HG03575 (cell line): ENCODE data around the gene FCER1G.

Experiments
- ATAC-seq: cut with Tn5 transposase; IDR thresholded peaks from one replicate; pipeline ENCODE4 v1.9.1; 2021; ENCODE audit not compliant: unreplicated experiment, insufficient number of reproducible peaks, low FRiP score; ENCODE audit errors: extremely low read depth

Gene FCER1G

GRCh38 chr1:161215076-161215475, at the start of gene FCER1G:
FCER1G (plus strand) TSS chr1:161215295; CDS start chr1:161215322, 27 bp downstream.
- ATAC-seq, result no peak

GRCh38 chr1:161165742-161166668, 49.1 kb upstream of the FCER1G start, which contains the start of gene PPOX:
PPOX (plus strand) TSS chr1:161166426; CDS start chr1:161166848, 422 bp downstream.
- ATAC-seq, result peak; percentile 62

- ATAC-seq, result no peak
These were observed 48.2 kb upstream of the FCER1G start for GRCh38 chr1:161166669-161167548.

GRCh38 chr1:161168906-161169305, 46.2 kb upstream of the FCER1G start:
- no peak for ATAC-seq

GRCh38 chr1:161171191-161171590, 43.9 kb upstream of the FCER1G start:
- ATAC-seq, result no peak

- ATAC-seq, result no peak
These were observed 43.4 kb upstream of the FCER1G start for GRCh38 chr1:161171696-161172095.

- ATAC-seq, result no peak
These were observed 42.7 kb upstream of the FCER1G start for GRCh38 chr1:161172349-161172748.

GRCh38 chr1:161172776-161173376, 42.2 kb upstream of the FCER1G start:
- ATAC-seq, result no peak

GRCh38 chr1:161173711-161174110, 41.4 kb upstream of the FCER1G start:
- ATAC-seq, result no peak

- ATAC-seq, result no peak
These were observed 40.2 kb upstream of the FCER1G start for GRCh38 chr1:161174911-161175310.

GRCh38 chr1:161175771-161176453, 39.2 kb upstream of the FCER1G start:
- ATAC-seq, result no peak

GRCh38 chr1:161176468-161177111, 38.5 kb upstream of the FCER1G start:
- ATAC-seq, result no peak

GRCh38 chr1:161177112-161177935, 37.8 kb upstream of the FCER1G start, which contains the start of gene B4GALT3:
B4GALT3 (minus strand) TSS chr1:161177507; CDS start chr1:161176060, 1,447 bp downstream.
- ATAC-seq, result no peak

GRCh38 chr1:161177936-161178244, 37.2 kb upstream of the FCER1G start:
- no peak for ATAC-seq

- no peak for ATAC-seq
These were observed 35.4 kb upstream of the FCER1G start for GRCh38 chr1:161179698-161180097.

GRCh38 chr1:161180639-161181038, 34.5 kb upstream of the FCER1G start:
- no peak for ATAC-seq

GRCh38 chr1:161182214-161182613, 32.9 kb upstream of the FCER1G start:
- no peak for ATAC-seq

GRCh38 chr1:161185282-161185682, 29.8 kb upstream of the FCER1G start:
- no peak for ATAC-seq
